CD4-positive, alpha-beta T cell treated with Interleukin-4 for 1 hour (primary cell): ENCODE data around the gene TNNI3K.
A peak's percentile ranks its signal among the peaks of the same experiment; 100 is the strongest.

Experiments
- DNase-seq, 2 donors: peaks; one replicate each; pipeline ENCODE4 v3.0.0-alpha.2; 2020 to 2022

TNNI3K gene

GRCh38 chr1:74504933-74505512, 269.8 kb downstream of the TNNI3K start:
- no peak for DNase-seq

- DNase-seq, result no peak
Observed at GRCh38 chr1:74505928-74506710, 270.9 kb downstream of the TNNI3K start.

GRCh38 chr1:74508449-74508848, 273.3 kb downstream of the TNNI3K start:
- DNase-seq, result no peak

GRCh38 chr1:74512170-74512915, 277.2 kb downstream of the TNNI3K start, which contains the start of gene LRRC53:
TSS of gene LRRC53 (minus strand) at chr1:74512611. CDS start at chr1:74483349, 29,262 bp downstream.
- DNase-seq, result no peak

- DNase-seq, result no peak
Observed at GRCh38 chr1:74513411-74514300, 278.5 kb downstream of the TNNI3K start.

GRCh38 chr1:74517599-74518051, 282.4 kb downstream of the TNNI3K start:
- DNase-seq, result no peak

- no peak for DNase-seq
Observed at GRCh38 chr1:74522148-74522547, 287.0 kb downstream of the TNNI3K start.

- no peak for DNase-seq
Observed at GRCh38 chr1:74523873-74524480, 288.8 kb downstream of the TNNI3K start.

- no peak for DNase-seq
Observed at GRCh38 chr1:74526708-74527107, 291.5 kb downstream of the TNNI3K start.

GRCh38 chr1:74528123-74528522, 292.9 kb downstream of the TNNI3K start:
- DNase-seq, result no peak

- no peak for DNase-seq
Observed at GRCh38 chr1:74530892-74531291, 295.7 kb downstream of the TNNI3K start.

- no peak for DNase-seq
Observed at GRCh38 chr1:74531796-74532195, 296.6 kb downstream of the TNNI3K start.

- DNase-seq, result no peak
Observed at GRCh38 chr1:74534241-74534640, 299.1 kb downstream of the TNNI3K start.

GRCh38 chr1:74545821-74546220, 310.6 kb downstream of the TNNI3K start:
- no peak for DNase-seq

GRCh38 chr1:74548961-74549750, 314.0 kb downstream of the TNNI3K start:
- no peak for DNase-seq

- no peak for DNase-seq
Observed at GRCh38 chr1:74549932-74550331, 314.7 kb downstream of the TNNI3K start.

GRCh38 chr1:74570797-74571492, 335.8 kb downstream of the TNNI3K start:
- no peak for DNase-seq

GRCh38 chr1:74571493-74571800, 336.3 kb downstream of the TNNI3K start:
- DNase-seq, result no peak

- no peak for DNase-seq
Observed at GRCh38 chr1:74571891-74572290, 336.7 kb downstream of the TNNI3K start.

GRCh38 chr1:74578101-74578500, 342.9 kb downstream of the TNNI3K start:
- DNase-seq, result no peak

GRCh38 chr1:74579425-74579824, 344.2 kb downstream of the TNNI3K start:
- DNase-seq, result peak in 1 of 2 donors; percentile 3
